ENCODE results near the gene STX4. TPM values are rescaled to one million over a fixed set of nuclear protein-coding genes. Genes with fewer than 3 reads are reported as not detected.

STX4 gene
- 19.5 and 26.1 TPM in 2 replicates for total RNA-seq

- TF ChIP-seq CTCF (conservative IDR thresholded peaks at IDR 0.05; ENCODE audit: low read depth, low read length): no peak
- peak within 1 kb of the TSS; percentile 98 for H3K4me3 ChIP-seq (ENCODE audit: low read depth, low read length)
- no peak for DNase-seq (ENCODE audit: low read depth)
These were observed at the start of gene STX4 for GRCh38 chr16:31032736-31033708. Gene STX4 (plus strand): TSS chr16:31033558. CDS start chr16:31033806, 248 bp downstream.

GRCh38 chr16:30983898-30984610, 49.3 kb upstream of the STX4 start:
- no peak overlapping the region for H3K4me3 ChIP-seq (ENCODE audit: low read depth, low read length)
- no peak for DNase-seq (ENCODE audit: low read depth)
- TF ChIP-seq CTCF (conservative IDR thresholded peaks at IDR 0.05; ENCODE audit: low read depth, low read length): no peak

GRCh38 chr16:30984669-30985400, 48.5 kb upstream of the STX4 start, which contains the start of gene HSD3B7:
Gene HSD3B7 (plus strand): TSS chr16:30985207. CDS start chr16:30985659, 452 bp downstream.
- TF ChIP-seq CTCF (conservative IDR thresholded peaks at IDR 0.05; ENCODE audit: low read depth, low read length): peak; percentile 92
- no peak for DNase-seq (ENCODE audit: low read depth)
- peak within 1 kb of the TSS; percentile 71 for H3K4me3 ChIP-seq (ENCODE audit: low read depth, low read length)

- no peak for DNase-seq (ENCODE audit: low read depth)
These were observed 47.8 kb upstream of the STX4 start for GRCh38 chr16:30985401-30986128.

GRCh38 chr16:30986129-30986991, 47.0 kb upstream of the STX4 start:
- H3K4me3 ChIP-seq (ENCODE audit: low read depth, low read length): peak overlapping the region; percentile 71
- no peak for TF ChIP-seq CTCF (conservative IDR thresholded peaks at IDR 0.05; ENCODE audit: low read depth, low read length)
- no peak for DNase-seq (ENCODE audit: low read depth)

More at GRCh38 chr16:30985401-30986128, 47.8 kb upstream of the STX4 start:
- TF ChIP-seq CTCF (conservative IDR thresholded peaks at IDR 0.05; ENCODE audit: low read depth, low read length): peak; percentile 63
- H3K4me3 ChIP-seq (ENCODE audit: low read depth, low read length): peak overlapping the region; percentile 71
